Activated CD8-positive, alpha-beta memory T cell treated with anti-CD3 and anti-CD28 coated beads, Interleukin-2, amount 50 U/mL, for 24 hours (primary cell): ENCODE measurements around the gene SLC9A7.

Source experiments
- DNase-seq: peaks from one replicate; pipeline ENCODE4 v3.0.0-alpha.2; 2020; ENCODE audit errors: extremely low read depth

Gene SLC9A7

GRCh38 chrX:46649421-46650260, 109.3 kb downstream of the SLC9A7 start:
- DNase-seq: no peak

DNA sequence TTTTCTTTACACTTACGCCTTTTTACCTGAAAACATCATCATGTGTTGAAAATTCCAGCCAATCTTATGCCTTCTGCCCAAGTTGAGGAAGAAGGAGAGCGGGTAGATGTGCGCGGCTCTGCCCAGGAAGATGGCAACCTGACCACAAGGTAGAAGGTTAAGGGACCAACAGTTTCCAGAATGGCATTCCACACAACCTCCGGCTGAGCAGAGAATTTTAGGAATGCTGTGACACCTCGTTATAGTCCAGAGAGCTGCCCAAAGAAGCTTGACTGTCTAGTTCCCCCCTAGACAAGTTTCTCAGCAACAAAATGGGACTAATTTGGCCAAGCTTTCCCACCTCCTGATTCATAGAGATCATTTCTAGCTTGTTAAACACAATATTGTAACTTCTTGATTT, 110.3 kb downstream of the SLC9A7 start:
- no peak for DNase-seq

DNA sequence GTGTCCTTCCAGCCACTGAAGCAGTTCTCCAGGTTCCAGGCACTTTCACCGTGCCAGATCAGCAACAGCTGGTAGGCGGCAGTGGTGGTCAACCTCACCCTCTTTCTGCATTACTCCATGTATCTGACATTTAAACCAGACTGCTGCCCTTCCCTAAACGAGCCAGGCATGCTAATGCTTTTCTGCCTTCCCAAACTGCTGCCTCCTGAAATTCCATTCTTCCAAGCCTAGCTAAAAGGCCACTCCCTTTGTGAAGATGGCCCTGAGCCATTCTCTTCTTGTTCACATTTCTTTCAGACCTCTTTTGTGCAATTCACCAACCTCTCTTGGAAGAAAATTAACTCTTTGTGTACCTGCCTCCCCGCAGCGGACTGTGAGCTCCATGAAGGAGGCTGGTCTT, 111.7 kb downstream of the SLC9A7 start:
- no peak for DNase-seq

- no peak for DNase-seq
These were observed 113.3 kb downstream of the SLC9A7 start for GRCh38 chrX:46645614-46646013.

- DNase-seq: no peak
These were observed 115.3 kb downstream of the SLC9A7 start for GRCh38 chrX:46643636-46644035.

DNA sequence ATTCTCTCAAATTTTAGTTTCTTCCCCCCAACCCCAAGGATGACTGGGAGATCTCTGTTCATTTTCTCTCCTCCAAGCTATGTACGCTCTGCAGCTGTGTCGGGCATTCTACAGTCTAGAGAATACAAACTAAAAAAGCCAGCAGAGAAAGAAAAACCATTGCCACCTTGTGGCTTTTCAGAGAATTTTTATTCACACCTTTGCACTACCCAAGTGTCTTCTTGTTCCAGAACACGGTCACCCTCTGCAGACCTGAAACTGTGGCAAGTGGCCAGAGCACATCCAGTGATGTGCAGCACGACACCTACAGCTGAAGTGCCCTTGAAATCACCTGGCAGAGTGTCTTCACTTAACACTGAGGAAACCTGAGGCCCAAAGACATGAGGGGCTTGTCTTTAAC, 116.8 kb downstream of the SLC9A7 start:
- DNase-seq: no peak

GRCh38 chrX:46637938-46638337, 121.0 kb downstream of the SLC9A7 start:
- DNase-seq: no peak

- DNase-seq: no peak
These were observed 122.7 kb downstream of the SLC9A7 start for GRCh38 chrX:46636223-46636622.

DNA sequence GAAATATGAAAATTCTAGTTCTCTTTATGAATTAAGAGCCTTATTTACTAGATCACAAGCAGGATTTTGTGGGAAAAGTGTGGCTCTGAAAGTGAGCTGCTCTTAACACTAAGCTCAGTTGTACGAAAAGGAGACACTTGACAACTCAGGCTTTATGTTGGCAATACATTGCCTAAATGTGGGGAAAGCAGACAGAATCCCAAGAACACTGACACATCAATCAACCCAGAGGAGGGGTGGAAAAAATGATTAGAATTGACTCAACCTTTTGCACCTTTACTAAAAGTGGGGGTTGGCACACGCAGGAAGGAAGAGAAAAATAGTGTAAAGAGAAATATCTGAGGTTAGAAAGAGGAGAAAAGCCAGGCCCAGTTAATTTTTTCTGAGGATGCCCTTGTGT, 123.7 kb downstream of the SLC9A7 start:
- DNase-seq: no peak

DNA sequence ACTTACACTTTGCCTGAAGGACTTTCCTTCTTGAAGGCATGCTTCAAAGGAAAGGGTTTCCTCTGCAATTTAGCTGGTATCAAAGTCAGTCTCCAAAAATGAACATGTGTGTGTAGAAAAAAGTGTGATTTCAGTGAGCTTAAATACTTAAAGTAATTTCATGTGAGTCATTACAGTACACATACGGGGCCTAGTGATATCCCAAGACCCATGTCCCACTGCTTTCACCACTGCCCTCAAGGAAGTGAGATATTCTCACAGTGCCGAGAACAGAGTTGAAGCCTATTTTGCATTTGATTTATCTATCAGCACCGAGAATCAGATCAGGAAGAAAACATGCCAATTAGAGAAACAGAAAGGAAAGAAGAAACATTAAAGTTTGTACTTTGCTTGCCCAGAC, 124.3 kb downstream of the SLC9A7 start:
- DNase-seq: no peak

DNA sequence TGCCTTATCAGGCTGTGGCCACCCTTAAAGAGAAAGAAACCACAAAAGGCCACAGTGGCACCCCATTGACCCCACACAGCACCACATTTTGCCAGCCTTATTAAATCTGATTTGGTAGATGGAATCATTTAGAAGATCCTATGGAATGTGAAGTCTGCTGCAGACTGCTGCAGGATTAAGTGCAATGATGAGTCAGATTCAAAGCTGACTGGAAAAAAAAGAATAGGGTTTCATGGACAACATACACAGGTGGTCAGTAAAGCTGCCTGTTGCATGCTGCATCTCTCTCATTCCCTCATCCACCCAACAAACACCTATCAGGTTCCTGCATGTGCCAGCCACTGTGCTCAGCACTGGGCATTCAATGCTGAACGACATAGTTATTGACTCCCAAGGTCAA, 128.8 kb downstream of the SLC9A7 start:
- DNase-seq: no peak

DNA sequence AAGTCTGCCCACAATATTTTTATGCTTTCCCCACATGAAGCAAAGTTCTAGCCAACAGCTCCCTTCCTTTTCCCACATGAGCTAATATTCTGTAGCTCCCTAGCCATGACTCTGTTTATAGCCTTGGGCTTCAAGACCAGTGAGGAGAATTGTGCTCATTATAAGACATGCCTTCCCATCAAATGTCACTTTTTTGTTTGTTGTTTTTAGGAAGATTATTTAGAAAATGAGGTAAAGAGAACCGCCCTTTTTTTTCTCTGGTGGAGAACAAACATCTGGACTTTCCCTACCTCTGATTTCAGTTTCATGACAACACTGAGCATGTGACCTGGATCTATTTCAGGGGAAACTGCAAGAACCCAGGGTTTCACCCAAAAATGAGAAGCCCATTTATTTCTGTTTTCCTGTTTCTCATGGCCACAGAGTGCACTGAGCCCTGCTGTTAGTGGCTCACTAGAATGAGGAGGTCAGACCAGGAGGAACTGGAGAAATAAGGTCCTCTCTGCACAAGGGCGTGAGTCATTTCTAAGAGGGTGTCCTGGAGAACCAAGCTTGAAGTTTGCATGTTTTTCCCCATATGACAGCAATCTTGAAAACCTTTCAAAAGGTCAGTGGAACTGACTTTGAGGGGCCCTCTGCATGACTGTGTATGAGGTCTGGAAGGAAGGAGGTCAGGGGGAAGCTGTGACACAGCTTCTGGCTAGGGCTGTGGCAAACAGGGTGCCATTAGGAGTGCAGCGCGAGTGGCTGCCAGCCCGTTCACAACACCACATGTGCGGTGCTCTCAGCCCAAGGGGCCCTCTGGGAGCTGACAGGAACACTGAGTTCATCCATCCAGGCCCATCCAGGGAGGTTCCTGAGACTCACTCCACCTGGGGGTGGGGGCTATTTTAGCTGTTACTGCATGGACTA, 130.2 kb downstream of the SLC9A7 start:
- no peak for DNase-seq

DNA sequence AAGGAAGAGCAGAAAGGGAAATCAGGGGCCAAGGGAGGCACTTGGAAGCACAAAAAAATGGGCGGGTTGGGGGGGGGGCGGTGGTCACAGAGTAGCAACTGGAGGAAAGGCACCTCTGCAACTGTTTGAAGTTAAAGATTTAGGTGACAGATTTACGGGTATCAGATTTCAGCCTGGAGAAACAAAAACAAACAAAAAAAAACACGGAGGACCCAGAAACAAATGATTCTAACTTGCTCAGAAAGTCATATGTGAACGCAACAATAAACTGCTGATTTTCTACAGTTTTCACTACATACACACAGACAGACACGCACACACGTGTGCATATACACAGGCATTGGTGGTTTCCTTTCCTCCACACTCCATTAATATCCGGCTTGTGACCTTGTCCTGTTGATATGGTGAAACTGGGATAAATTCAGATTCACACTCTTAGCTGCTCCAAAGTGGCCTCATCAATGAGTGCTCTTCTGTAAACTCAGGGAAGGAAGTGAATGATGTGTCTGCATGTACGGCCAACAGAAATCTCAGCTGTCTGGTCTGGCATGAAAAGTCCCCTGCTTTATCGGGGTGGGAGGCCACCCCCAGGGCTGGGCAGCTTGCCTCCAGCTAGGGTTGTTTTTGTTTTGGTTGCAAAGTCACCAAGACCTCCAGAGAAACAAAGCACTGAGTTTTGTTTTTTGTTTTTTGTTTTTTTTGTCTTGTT, 131.1 kb downstream of the SLC9A7 start:
- DNase-seq: no peak

DNA sequence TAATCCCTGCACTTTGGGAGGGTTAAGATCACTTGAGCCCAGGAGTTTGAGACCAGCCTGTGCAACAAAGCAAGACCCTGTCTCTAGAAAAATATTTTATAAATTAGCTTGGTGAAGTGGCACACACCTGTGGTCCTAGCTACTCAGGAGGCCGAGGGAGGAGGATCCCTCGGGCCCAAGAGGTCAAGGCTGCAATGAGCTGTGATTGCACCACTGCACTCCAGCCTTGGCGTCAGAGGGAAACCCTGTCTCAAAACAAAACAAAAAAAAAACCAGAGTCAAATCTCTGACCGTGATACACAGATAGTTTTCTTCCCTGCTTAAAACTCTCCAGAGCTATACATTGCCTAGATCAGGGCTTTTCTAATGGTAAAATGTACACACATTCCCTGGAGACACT, 131.9 kb downstream of the SLC9A7 start:
- no peak for DNase-seq

DNA sequence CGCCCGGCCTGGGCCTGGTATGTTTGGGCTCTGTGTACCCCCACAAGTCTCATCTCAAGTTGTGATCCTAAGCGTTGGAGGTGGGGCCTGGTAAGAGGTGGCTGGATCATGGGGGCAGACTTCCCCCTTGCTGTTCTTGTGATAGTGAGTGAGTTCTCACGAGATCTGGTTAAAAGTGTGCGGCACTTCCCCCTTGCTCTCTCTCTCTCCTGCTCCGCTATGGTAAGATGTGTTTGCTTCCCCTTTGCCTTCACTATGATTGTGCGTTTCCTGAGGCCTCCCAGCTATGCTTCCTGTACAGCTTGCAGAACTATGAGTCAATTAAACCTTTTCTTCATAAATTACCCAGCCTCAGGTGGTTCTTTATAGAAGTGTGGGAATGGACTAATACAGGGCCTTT, 132.4 kb downstream of the SLC9A7 start:
- no peak for DNase-seq

GRCh38 chrX:46624090-46624786, 134.7 kb downstream of the SLC9A7 start:
- DNase-seq: no peak

- no peak for DNase-seq
These were observed 137.3 kb downstream of the SLC9A7 start for GRCh38 chrX:46621572-46621971.

GRCh38 chrX:46620505-46620904, 138.4 kb downstream of the SLC9A7 start:
- DNase-seq: no peak

- no peak for DNase-seq
These were observed 140.0 kb downstream of the SLC9A7 start for GRCh38 chrX:46618947-46619346.

GRCh38 chrX:46617906-46618305, 141.0 kb downstream of the SLC9A7 start:
- DNase-seq: no peak

DNA sequence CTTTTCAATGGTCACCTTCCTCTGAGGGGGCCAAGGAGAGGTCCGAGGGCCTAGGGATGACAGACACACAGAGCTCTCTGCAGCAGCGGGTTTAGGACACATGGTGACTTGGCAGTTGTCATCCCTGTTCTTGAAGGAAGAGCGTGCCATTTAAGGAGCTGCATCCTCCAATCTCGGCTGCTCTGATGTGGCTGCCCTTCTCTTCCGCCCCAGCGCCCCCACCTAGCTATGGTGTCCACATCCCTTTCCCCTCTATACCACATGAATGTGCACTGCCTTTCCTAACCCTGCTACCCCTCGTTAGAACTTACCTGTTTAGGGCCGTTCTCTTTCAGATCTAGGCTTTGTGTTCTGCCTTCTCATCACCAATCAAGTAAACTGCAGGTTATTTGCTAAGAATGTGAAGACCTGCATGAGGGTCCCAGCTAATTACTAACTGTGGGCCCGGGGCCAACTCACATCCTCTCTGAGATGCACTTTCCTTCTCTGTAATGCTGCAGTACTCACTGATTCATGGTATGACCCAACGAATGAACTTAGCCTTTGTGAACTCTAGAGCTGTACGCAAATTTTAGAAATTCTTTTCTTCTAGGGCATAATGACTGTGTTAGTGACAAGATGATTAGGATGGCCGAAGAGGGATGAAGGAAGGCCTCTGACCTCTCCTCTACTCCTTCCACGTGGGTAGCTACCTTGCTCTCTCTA, 147.1 kb downstream of the SLC9A7 start:
- no peak for DNase-seq
